ENCODE measurements around the gene SCAMP5.
A peak's percentile ranks its signal among the peaks of the same experiment; 100 is the strongest.

The SCAMP5 gene

DNA sequence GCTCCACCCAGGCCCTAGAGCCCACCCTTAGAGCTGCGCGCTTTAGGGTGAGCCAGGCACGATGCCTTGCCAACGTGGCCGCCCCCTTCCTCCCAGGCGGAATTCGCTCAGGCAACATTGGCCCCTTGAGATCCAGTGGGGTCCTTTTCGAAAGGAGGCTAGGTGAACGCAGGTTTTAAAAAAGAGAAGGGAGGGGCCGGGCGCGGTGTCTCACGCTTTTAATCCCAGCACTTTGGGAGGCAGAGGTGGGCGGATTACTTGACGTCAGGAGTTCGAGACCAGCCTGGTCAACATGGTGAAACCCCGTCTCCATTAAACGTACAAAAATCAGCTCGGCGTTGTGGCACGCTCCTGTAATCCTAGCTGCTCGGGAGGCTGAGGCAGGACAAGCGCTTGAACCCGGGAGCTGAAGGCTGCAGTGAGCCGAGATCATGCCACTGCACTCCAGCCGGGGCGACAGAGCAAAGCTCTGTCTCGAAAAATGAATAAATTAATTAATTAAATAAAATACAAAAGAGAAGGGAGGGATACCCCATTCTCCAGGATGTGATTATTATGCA is 37.8 kb upstream of the SCAMP5 start:
- no peak overlapping the region for H2AK5ac ChIP-seq (ENCODE audit: low read length, severe bottlenecking)
- no peaks in the 10 kb centered on the region for H3K79me1 ChIP-seq (replicated peaks; ENCODE audit: low read length, poor library complexity, severe bottlenecking)
- H3K4me1 ChIP-seq (ENCODE audit: control insufficient read depth, insufficient read depth, low read depth, low read length), result peaks cover 31% of the 10 kb centered on the region
- H3K14ac ChIP-seq (ENCODE audit: low read length in 2 of 2), result peak overlapping the region in 1 of 2 experiments; percentile 95
- no peak overlapping the region for H2BK120ac ChIP-seq (ENCODE audit: low read depth, low read length)
- peak overlapping the region in 1 of 2 experiments; percentile 85 for H3K23ac ChIP-seq (ENCODE audit: low read length in 2 of 2)
- peak overlapping the region in 1 of 2 experiments; percentile 93 for H2BK12ac ChIP-seq (ENCODE audit: low read length in 2 of 2)
- DNase-seq, result no peak
- no peaks in the 10 kb centered on the region for H3K36me3 ChIP-seq (ENCODE audit: control insufficient read depth in 1 of 2, insufficient read depth in 2 of 2, low read depth in 1 of 2, low read length in 2 of 2)
- H2AFZ ChIP-seq (ENCODE audit: low read depth, low read length), result peak overlapping the region; percentile 30
- H3K27ac ChIP-seq (ENCODE audit: low read length, poor library complexity, severe bottlenecking), result no peak overlapping the region
- H2BK5ac ChIP-seq (ENCODE audit: low read depth, low read length, poor library complexity, severe bottlenecking), result no peak overlapping the region
- H4K8ac ChIP-seq (ENCODE audit: low read length), result no peak overlapping the region
- H2BK15ac ChIP-seq (ENCODE audit: low read depth, poor library complexity, severe bottlenecking), result no peak overlapping the region
- peak overlapping the region in 1 of 2 experiments; percentile 94 for H3K18ac ChIP-seq (ENCODE audit: low read depth in 1 of 2, low read length in 2 of 2)
- H4K91ac ChIP-seq (ENCODE audit: low read length), result no peak overlapping the region
- H3K27me3 ChIP-seq (ENCODE audit: control insufficient read depth in 1 of 2, insufficient read depth in 1 of 2, low read length in 2 of 2), result peaks cover 8 to 51% of the 10 kb centered on the region in 2 experiments
- H3K9me3 ChIP-seq (ENCODE audit: control insufficient read depth, low read length), result no peaks in the 10 kb centered on the region
- H3K9ac ChIP-seq (ENCODE audit: low read length), result peak overlapping the region; percentile 85
- peak overlapping the region in 1 of 2 experiments; percentile 92 for H3K4ac ChIP-seq (ENCODE audit: low read depth in 1 of 2, low read length in 2 of 2)
- peak overlapping the region; percentile 57 to 70 for H3K4me3 ChIP-seq (ENCODE audit: insufficient read depth in 1 of 2, low read depth in 1 of 2, low read length in 2 of 2)
- H3K4me2 ChIP-seq (ENCODE audit: low read length, poor library complexity, severe bottlenecking), result peak overlapping the region; percentile 97
- 3% methylated on average over 23 of the region's 28 CpGs for WGBS

- peak overlapping the region in 1 of 2 experiments; percentile 35 for H3K4ac ChIP-seq (ENCODE audit: low read depth in 1 of 2, low read length in 2 of 2)
- H3K4me1 ChIP-seq (ENCODE audit: control insufficient read depth, insufficient read depth, low read depth, low read length), result peaks cover 31% of the 10 kb centered on the region
- H2AK5ac ChIP-seq (ENCODE audit: low read length, severe bottlenecking), result no peak overlapping the region
- H3K36me3 ChIP-seq (ENCODE audit: control insufficient read depth in 1 of 2, insufficient read depth in 2 of 2, low read depth in 1 of 2, low read length in 2 of 2), result no peaks in the 10 kb centered on the region
- peak overlapping the region in 1 of 2 experiments; percentile 48 for H3K14ac ChIP-seq (ENCODE audit: low read length in 2 of 2)
- peak overlapping the region in 1 of 2 experiments; percentile 70 for H3K4me3 ChIP-seq (ENCODE audit: insufficient read depth in 1 of 2, low read depth in 1 of 2, low read length in 2 of 2)
- H2BK120ac ChIP-seq (ENCODE audit: low read depth, low read length), result no peak overlapping the region
- no peak overlapping the region for H2BK5ac ChIP-seq (ENCODE audit: low read depth, low read length, poor library complexity, severe bottlenecking)
- peak overlapping the region in 1 of 2 experiments; percentile 78 for H3K23ac ChIP-seq (ENCODE audit: low read length in 2 of 2)
- H4K91ac ChIP-seq (ENCODE audit: low read length), result no peak overlapping the region
- peak; percentile 69 for DNase-seq
- H3K79me1 ChIP-seq (replicated peaks; ENCODE audit: low read length, poor library complexity, severe bottlenecking), result no peaks in the 10 kb centered on the region
- H3K27me3 ChIP-seq (ENCODE audit: control insufficient read depth in 1 of 2, insufficient read depth in 1 of 2, low read length in 2 of 2), result peaks cover 8 to 54% of the 10 kb centered on the region in 2 experiments
- H2BK12ac ChIP-seq (ENCODE audit: low read length in 2 of 2), result peak overlapping the region in 1 of 2 experiments; percentile 25
- H2BK15ac ChIP-seq (ENCODE audit: low read depth, poor library complexity, severe bottlenecking), result peak overlapping the region; percentile 50
- H4K8ac ChIP-seq (ENCODE audit: low read length), result peak overlapping the region; percentile 73
- H2AFZ ChIP-seq (ENCODE audit: low read depth, low read length), result peak overlapping the region; percentile 73
- peak overlapping the region; percentile 56 for H3K4me2 ChIP-seq (ENCODE audit: low read length, poor library complexity, severe bottlenecking)
- H3K9ac ChIP-seq (ENCODE audit: low read length), result peak overlapping the region; percentile 85
- H3K9me3 ChIP-seq (ENCODE audit: control insufficient read depth, low read length), result no peaks in the 10 kb centered on the region
- 1% methylated on average over 22 of the region's 28 CpGs for WGBS
- H3K27ac ChIP-seq (ENCODE audit: low read length, poor library complexity, severe bottlenecking), result no peak overlapping the region
- peak overlapping the region in 1 of 2 experiments; percentile 13 for H3K18ac ChIP-seq (ENCODE audit: low read depth in 1 of 2, low read length in 2 of 2)
Observed at GRCh38 chr15:74958320-74958907, 36.9 kb upstream of the SCAMP5 start.

- no peaks in the 10 kb centered on the region for H3K36me3 ChIP-seq (ENCODE audit: control insufficient read depth in 1 of 2, insufficient read depth in 2 of 2, low read depth in 1 of 2, low read length in 2 of 2)
- WGBS, result 4% methylated on average over 45 of the region's 47 CpGs
- peak overlapping the region; percentile 50 for H2BK15ac ChIP-seq (ENCODE audit: low read depth, poor library complexity, severe bottlenecking)
- H3K4ac ChIP-seq (ENCODE audit: low read depth in 1 of 2, low read length in 2 of 2), result no peak overlapping the region
- peak overlapping the region; percentile 85 for H3K9ac ChIP-seq (ENCODE audit: low read length)
- H3K4me3 ChIP-seq (ENCODE audit: insufficient read depth in 1 of 2, low read depth in 1 of 2, low read length in 2 of 2), result peak overlapping the region in 1 of 2 experiments; percentile 70
- H3K14ac ChIP-seq (ENCODE audit: low read length in 2 of 2), result peak overlapping the region in 1 of 2 experiments; percentile 66
- peak overlapping the region; percentile 56 for H3K4me2 ChIP-seq (ENCODE audit: low read length, poor library complexity, severe bottlenecking)
- H2BK120ac ChIP-seq (ENCODE audit: low read depth, low read length), result no peak overlapping the region
- no peak overlapping the region for H2BK5ac ChIP-seq (ENCODE audit: low read depth, low read length, poor library complexity, severe bottlenecking)
- H3K9me3 ChIP-seq (ENCODE audit: control insufficient read depth, low read length), result no peaks in the 10 kb centered on the region
- no peaks in the 10 kb centered on the region for H3K79me1 ChIP-seq (replicated peaks; ENCODE audit: low read length, poor library complexity, severe bottlenecking)
- H3K27me3 ChIP-seq (ENCODE audit: control insufficient read depth in 1 of 2, insufficient read depth in 1 of 2, low read length in 2 of 2), result peaks cover 8 to 54% of the 10 kb centered on the region in 2 experiments
- peak overlapping the region in 1 of 2 experiments; percentile 13 for H3K18ac ChIP-seq (ENCODE audit: low read depth in 1 of 2, low read length in 2 of 2)
- peak overlapping the region in 1 of 2 experiments; percentile 74 for H3K23ac ChIP-seq (ENCODE audit: low read length in 2 of 2)
- peak overlapping the region; percentile 73 for H4K8ac ChIP-seq (ENCODE audit: low read length)
- no peak overlapping the region for H3K27ac ChIP-seq (ENCODE audit: low read length, poor library complexity, severe bottlenecking)
- H3K4me1 ChIP-seq (ENCODE audit: control insufficient read depth, insufficient read depth, low read depth, low read length), result peaks cover 31% of the 10 kb centered on the region
- DNase-seq, result no peak
- H4K91ac ChIP-seq (ENCODE audit: low read length), result no peak overlapping the region
- H2AK5ac ChIP-seq (ENCODE audit: low read length, severe bottlenecking), result no peak overlapping the region
- H2AFZ ChIP-seq (ENCODE audit: low read depth, low read length), result peak overlapping the region; percentile 16
- no peak overlapping the region for H2BK12ac ChIP-seq (ENCODE audit: low read length in 2 of 2)
Observed at GRCh38 chr15:74958908-74959585, 36.3 kb upstream of the SCAMP5 start.

- Histone ChIP-seq H3K18ac (ENCODE audit: low read depth in 1 of 2, low read length in 2 of 2) (no peak overlapping the region), H4K8ac (ENCODE audit: low read length) (no peak overlapping the region), H3K79me1 (replicated peaks; ENCODE audit: low read length, poor library complexity, severe bottlenecking) (no peaks in the 10 kb centered on the region), H2BK5ac (ENCODE audit: low read depth, low read length, poor library complexity, severe bottlenecking) (no peak overlapping the region), H3K27ac (ENCODE audit: low read length, poor library complexity, severe bottlenecking) (no peak overlapping the region), H3K36me3 (ENCODE audit: control insufficient read depth in 1 of 2, insufficient read depth in 2 of 2, low read depth in 1 of 2, low read length in 2 of 2) (no peaks in the 10 kb centered on the region), H3K4ac (ENCODE audit: low read depth in 1 of 2, low read length in 2 of 2) (no peak overlapping the region), H3K4me3 (ENCODE audit: insufficient read depth in 1 of 2, low read depth in 1 of 2, low read length in 2 of 2) (peak overlapping the region in 1 of 2 experiments; percentile 70), H2BK120ac (ENCODE audit: low read depth, low read length) (no peak overlapping the region), H2AK5ac (ENCODE audit: low read length, severe bottlenecking) (no peak overlapping the region), H3K14ac (ENCODE audit: low read length in 2 of 2) (no peak overlapping the region), H3K9ac (ENCODE audit: low read length) (no peak overlapping the region), H2BK12ac (ENCODE audit: low read length in 2 of 2) (no peak overlapping the region), H2BK15ac (ENCODE audit: low read depth, poor library complexity, severe bottlenecking) (no peak overlapping the region), H3K4me1 (ENCODE audit: control insufficient read depth, insufficient read depth, low read depth, low read length) (peaks cover 31% of the 10 kb centered on the region), H2AFZ (ENCODE audit: low read depth, low read length) (no peak overlapping the region), H3K4me2 (ENCODE audit: low read length, poor library complexity, severe bottlenecking) (no peak overlapping the region), H3K27me3 (ENCODE audit: control insufficient read depth in 1 of 2, insufficient read depth in 1 of 2, low read length in 2 of 2) (peaks cover 8 to 51% of the 10 kb centered on the region in 2 experiments), H3K9me3 (ENCODE audit: control insufficient read depth, low read length) (no peaks in the 10 kb centered on the region), H3K23ac (ENCODE audit: low read length in 2 of 2) (no peak overlapping the region), H4K91ac (ENCODE audit: low read length) (no peak overlapping the region)
- WGBS, result 15% methylated on average over 7 of the region's 8 CpGs
- DNase-seq, result no peak
Observed at GRCh38 chr15:74959586-74959939, 35.8 kb upstream of the SCAMP5 start.

Measured in mesenchymal stem cell (in vitro differentiated cells and primary cell).